Measurements from ENCODE around the gene OSR1.
"Not testable (repeated sequence)": the region's sequence is repeated elsewhere in the genome, so short reads cannot be mapped to it uniquely, and the experiment has no call there.

OSR1 gene

DNA sequence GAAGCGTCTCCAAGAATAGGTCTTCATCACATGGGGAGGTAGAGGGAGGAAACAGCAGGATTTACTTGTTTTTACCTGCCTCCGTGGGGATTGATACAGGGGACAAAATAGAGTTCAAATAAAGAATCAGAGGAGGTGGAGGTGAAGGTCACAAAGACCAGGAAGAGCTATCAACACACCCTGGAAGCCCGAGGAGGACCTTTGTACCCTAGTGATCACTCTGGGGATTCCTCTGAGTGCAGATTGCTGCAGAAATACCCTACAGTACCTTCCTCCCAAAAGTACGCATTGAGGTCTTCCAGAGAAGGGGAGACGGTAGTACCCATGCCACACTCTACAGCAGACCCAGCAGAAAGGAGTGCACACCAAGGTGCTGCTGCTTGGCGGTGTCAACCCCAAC is 44.9 kb downstream of the OSR1 start:
- TF ChIP-seq, protein P1, sequence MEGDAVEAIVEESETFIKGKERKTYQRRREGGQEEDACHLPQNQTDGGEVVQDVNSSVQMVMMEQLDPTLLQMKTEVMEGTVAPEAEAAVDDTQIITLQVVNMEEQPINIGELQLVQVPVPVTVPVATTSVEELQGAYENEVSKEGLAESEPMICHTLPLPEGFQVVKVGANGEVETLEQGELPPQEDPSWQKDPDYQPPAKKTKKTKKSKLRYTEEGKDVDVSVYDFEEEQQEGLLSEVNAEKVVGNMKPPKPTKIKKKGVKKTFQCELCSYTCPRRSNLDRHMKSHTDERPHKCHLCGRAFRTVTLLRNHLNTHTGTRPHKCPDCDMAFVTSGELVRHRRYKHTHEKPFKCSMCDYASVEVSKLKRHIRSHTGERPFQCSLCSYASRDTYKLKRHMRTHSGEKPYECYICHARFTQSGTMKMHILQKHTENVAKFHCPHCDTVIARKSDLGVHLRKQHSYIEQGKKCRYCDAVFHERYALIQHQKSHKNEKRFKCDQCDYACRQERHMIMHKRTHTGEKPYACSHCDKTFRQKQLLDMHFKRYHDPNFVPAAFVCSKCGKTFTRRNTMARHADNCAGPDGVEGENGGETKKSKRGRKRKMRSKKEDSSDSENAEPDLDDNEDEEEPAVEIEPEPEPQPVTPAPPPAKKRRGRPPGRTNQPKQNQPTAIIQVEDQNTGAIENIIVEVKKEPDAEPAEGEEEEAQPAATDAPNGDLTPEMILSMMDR (IDR thresholded peaks at IDR 0.05) = no peak

DNA sequence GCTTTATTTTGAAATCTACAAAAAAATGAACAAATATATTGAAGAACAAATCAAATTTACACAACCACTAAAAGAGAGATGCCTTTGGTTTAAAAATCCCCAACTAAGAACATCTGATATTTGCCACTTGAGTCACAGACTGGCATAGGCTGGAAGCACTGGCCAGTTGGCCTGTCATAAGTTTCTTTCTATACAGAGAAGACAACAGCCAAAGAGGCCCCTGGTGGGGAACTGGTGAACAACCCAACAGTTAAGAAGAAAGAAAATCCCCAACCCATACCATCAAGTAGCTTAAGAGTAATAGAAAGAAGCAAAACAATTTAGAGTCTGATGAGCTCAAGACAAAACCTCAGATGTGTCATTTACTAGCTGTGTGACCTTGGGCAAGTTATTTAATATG is 45.5 kb downstream of the OSR1 start:
- Histone ChIP-seq H3K27ac (no peak overlapping the region), H3K27me3 (no peaks in the 10 kb centered on the region), H3K4me1 (ENCODE audit: control insufficient read depth in 1 of 2, insufficient read depth in 1 of 2, low read depth in 1 of 2, low read length in 1 of 2) (no peaks in the 10 kb centered on the region), H3K36me3 (no peaks in the 10 kb centered on the region), H3K4me3 (ENCODE audit: low read depth in 1 of 2, low read length in 1 of 2) (no peak overlapping the region), H3K9me3 (no peaks in the 10 kb centered on the region)
- TF ChIP-seq, protein P1 (IDR thresholded peaks at IDR 0.05) = no peak

More for the DNA sequence above, 44.9 kb downstream of the OSR1 start:
- Histone ChIP-seq H3K4me3 (ENCODE audit: low read depth in 1 of 2, low read length in 1 of 2) (no peak overlapping the region), H3K36me3 (no peaks in the 10 kb centered on the region), H3K9me3 (no peaks in the 10 kb centered on the region), H3K27me3 (no peaks in the 10 kb centered on the region), H3K27ac (no peak overlapping the region), H3K4me1 (ENCODE audit: control insufficient read depth in 1 of 2, insufficient read depth in 1 of 2, low read depth in 1 of 2, low read length in 1 of 2) (no peaks in the 10 kb centered on the region)

DNA sequence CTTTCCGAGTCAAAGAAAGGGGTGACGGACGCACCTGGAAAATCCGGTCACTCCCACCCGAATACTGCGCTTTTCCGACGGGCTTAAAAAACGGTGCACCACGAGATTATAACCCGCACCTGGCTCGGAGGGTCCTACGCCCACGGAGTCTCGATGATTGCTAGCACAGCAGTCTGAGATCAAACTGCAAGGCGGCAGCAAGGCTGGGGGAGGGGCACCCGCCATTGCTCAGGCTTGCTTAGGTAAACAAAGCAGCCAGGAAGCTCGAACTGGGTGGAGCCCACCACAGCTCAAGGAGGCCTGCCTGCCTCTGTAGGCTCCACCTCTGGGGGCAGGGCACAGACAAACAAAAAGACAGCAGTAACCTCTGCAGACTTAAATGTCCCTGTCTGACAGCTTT is 52.4 kb downstream of the OSR1 start:
- not testable (repeated sequence) for H3K36me3 ChIP-seq; H3K4me3 ChIP-seq (ENCODE audit: low read depth in 1 of 2, low read length in 1 of 2); H3K27ac ChIP-seq; H3K4me1 ChIP-seq (ENCODE audit: control insufficient read depth in 1 of 2, insufficient read depth in 1 of 2, low read depth in 1 of 2, low read length in 1 of 2); H3K27me3 ChIP-seq; H3K9me3 ChIP-seq

DNA sequence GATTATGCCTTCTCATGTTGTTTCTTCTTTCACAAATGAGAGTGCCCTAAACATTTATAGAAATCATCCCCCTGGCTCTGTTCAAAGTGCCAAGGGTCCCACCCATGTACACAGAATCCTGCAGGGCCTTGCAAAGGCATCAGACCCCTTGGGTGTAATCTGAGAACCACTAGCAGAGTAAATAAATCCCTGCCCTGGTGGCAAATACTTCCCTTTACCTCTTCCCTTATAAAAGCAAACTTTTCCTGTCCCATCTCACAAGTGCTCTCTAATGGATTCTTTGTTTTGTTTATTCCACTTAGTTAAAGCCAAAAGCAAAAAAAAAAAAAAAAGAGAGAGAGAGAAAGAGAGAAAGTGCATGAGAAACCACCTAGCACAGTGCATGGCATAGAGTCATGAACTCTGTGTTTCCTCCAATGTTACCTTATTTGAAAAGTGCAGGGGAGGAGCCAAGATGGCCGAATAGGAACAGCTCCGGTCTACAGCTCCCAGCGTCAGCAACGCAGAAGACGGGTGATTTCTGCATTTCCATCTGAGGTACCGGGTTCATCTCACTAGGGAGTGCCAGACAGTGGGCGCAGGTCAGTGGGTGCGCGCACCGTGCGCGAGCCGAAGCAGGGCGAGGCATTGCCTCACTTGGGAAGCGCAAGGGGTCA is 52.9 kb downstream of the OSR1 start:
- not testable (repeated sequence) for H3K9me3 ChIP-seq; H3K27me3 ChIP-seq; H3K4me1 ChIP-seq (ENCODE audit: control insufficient read depth in 1 of 2, insufficient read depth in 1 of 2, low read depth in 1 of 2, low read length in 1 of 2); H3K36me3 ChIP-seq; H3K27ac ChIP-seq; H3K4me3 ChIP-seq (ENCODE audit: low read depth in 1 of 2, low read length in 1 of 2)

DNA sequence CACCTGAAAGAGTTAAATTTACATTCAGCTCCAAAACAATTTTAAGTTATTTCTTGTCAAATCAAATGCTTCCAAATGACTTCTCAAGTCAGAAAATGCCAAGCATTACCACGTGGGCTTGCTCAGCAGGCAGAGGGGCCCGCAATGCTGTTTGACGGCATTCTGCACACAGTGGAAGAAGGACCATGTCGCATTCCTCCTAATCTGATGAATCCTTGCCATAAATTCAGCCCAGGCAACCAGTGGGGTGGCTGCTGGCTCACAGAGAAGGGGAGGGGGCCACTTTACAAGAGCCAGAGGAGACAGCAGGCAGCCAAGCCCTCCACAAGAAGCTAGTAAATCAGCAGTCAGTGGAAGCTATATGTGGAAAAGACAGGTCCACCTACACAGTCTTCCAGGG is 56.7 kb downstream of the OSR1 start:
- Histone ChIP-seq H3K9me3 (no peaks in the 10 kb centered on the region), H3K4me1 (ENCODE audit: control insufficient read depth in 1 of 2, insufficient read depth in 1 of 2, low read depth in 1 of 2, low read length in 1 of 2) (no peaks in the 10 kb centered on the region), H3K4me3 (ENCODE audit: low read depth in 1 of 2, low read length in 1 of 2) (no peak overlapping the region), H3K27me3 (no peaks in the 10 kb centered on the region), H3K27ac (no peak overlapping the region), H3K36me3 (no peaks in the 10 kb centered on the region)
- TF ChIP-seq, protein P1 (IDR thresholded peaks at IDR 0.05) = no peak
